SU-DHL-6 (cell line): ENCODE data around the gene ACHE.

Experiments
- EZH2phosphoT487 ChIP-seq: fragments of 200-600 bp; sonication (generic), shearing (Covaris generic); conservative IDR thresholded peaks from 2 replicates; pipeline ENCODE4 v1.6.1; 2018; ENCODE audit warnings: mild to moderate bottlenecking, antibody characterized with exemption, low read length, moderate library complexity, mixed read lengths
- TF ChIP-seq, protein P1 (sequence below): fragments of 200-600 bp; sonication (generic); IDR thresholded peaks from one replicate; pipeline ENCODE4 v1.5.1; 2017; ENCODE audit warnings: antibody characterized with exemption, mild to moderate bottlenecking, low read length, moderate library complexity; ENCODE audit not compliant: insufficient read depth, poor library complexity, severe bottlenecking

DNA sequence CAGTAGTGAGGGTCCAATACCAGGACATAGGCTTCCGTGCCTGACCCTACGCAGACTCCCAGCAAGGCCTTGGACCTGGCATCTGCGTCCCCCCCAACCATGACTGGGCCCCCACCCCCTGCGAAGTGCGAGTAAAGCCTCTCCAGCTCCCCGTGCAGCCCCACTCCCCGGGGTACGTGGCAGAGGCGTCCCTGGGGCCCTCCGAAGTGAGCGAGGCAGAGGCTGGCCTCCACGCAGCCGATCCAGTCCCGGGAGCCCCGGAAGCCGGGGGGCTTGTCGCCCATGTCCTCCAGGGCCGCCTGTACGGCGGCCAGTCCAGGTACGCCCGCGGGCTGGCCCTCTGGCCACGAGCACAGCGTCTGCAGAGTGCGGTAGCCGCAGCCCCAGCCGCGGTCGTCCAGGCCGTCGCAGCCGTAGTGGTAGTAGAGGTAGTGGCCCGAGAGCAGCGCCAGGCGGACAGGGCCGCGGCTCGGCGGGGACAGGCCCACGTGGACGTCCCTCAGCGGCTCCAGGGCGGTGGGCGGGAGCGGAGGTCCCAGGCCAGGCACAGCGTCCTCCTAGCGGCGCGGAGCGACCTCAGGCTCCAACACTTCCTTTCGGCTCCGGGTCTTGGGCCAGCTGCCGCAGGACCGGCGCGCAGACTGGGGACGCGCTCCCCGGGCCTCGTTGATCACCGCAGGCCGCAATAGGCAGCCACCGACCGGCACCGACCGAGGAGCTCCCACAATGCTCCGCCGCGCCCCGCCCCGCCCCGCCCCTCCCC, 6.5 kb downstream of the ACHE start, which contains the start of gene UFSP1:
- TF ChIP-seq, protein P1, sequence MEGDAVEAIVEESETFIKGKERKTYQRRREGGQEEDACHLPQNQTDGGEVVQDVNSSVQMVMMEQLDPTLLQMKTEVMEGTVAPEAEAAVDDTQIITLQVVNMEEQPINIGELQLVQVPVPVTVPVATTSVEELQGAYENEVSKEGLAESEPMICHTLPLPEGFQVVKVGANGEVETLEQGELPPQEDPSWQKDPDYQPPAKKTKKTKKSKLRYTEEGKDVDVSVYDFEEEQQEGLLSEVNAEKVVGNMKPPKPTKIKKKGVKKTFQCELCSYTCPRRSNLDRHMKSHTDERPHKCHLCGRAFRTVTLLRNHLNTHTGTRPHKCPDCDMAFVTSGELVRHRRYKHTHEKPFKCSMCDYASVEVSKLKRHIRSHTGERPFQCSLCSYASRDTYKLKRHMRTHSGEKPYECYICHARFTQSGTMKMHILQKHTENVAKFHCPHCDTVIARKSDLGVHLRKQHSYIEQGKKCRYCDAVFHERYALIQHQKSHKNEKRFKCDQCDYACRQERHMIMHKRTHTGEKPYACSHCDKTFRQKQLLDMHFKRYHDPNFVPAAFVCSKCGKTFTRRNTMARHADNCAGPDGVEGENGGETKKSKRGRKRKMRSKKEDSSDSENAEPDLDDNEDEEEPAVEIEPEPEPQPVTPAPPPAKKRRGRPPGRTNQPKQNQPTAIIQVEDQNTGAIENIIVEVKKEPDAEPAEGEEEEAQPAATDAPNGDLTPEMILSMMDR: no peak
- no peak for TF ChIP-seq EZH2phosphoT487
